ENCODE data around the gene SERPINA3. TPM values are rescaled to one million over a fixed set of nuclear protein-coding genes. Genes with fewer than 3 reads are reported as not detected.

The SERPINA3 gene
- total RNA-seq, 1 donor from 2014 or later, result 1.5 TPM

- DNase-seq (ENCODE audit: low read depth, low spot score), result no peak
These were observed 38.9 kb downstream of the SERPINA3 start for GRCh38 chr14:94650806-94651805.

GRCh38 chr14:94653321-94653720 lies 41.1 kb downstream of the SERPINA3 start:
- DNase-seq (ENCODE audit: low read depth, low spot score), result no peak

- DNase-seq (ENCODE audit: low read depth, low spot score), result no peak
These were observed 42.1 kb downstream of the SERPINA3 start for GRCh38 chr14:94654071-94654861.

GRCh38 chr14:94655169-94655710 lies 43.0 kb downstream of the SERPINA3 start:
- no peak for DNase-seq (ENCODE audit: low read depth, low spot score)

GRCh38 chr14:94656043-94656442 lies 43.9 kb downstream of the SERPINA3 start:
- DNase-seq (ENCODE audit: low read depth, low spot score), result no peak

- DNase-seq (ENCODE audit: low read depth, low spot score), result no peak
These were observed 47.1 kb downstream of the SERPINA3 start for GRCh38 chr14:94659256-94659655.

- DNase-seq (ENCODE audit: low read depth, low spot score), result no peak
These were observed 47.7 kb downstream of the SERPINA3 start for GRCh38 chr14:94659901-94660300.

GRCh38 chr14:94660306-94660946 lies 48.2 kb downstream of the SERPINA3 start:
- DNase-seq (ENCODE audit: low read depth, low spot score), result no peak

- DNase-seq (ENCODE audit: low read depth, low spot score), result no peak
These were observed 51.3 kb downstream of the SERPINA3 start for GRCh38 chr14:94663538-94663937.

- DNase-seq (ENCODE audit: low read depth, low spot score), result peak; percentile 72
These were observed 51.9 kb downstream of the SERPINA3 start for GRCh38 chr14:94663965-94664704.

GRCh38 chr14:94665121-94665520 lies 52.9 kb downstream of the SERPINA3 start:
- peak; percentile 11 for DNase-seq (ENCODE audit: low read depth, low spot score)

GRCh38 chr14:94665544-94665943 lies 53.4 kb downstream of the SERPINA3 start:
- no peak for DNase-seq (ENCODE audit: low read depth, low spot score)

- DNase-seq (ENCODE audit: low read depth, low spot score), result no peak
These were observed 58.6 kb downstream of the SERPINA3 start for GRCh38 chr14:94670692-94671285.

- no peak for DNase-seq (ENCODE audit: low read depth, low spot score)
These were observed 59.8 kb downstream of the SERPINA3 start for GRCh38 chr14:94671870-94672444.

- no peak for DNase-seq (ENCODE audit: low read depth, low spot score)
These were observed 60.9 kb downstream of the SERPINA3 start for GRCh38 chr14:94673071-94673470.

Other genes with a start within 250 kb of the SERPINA3 start
- gene SERPINA2, start 245.7 kb upstream of the SERPINA3 start, total RNA-seq, result not detected in 2 replicates
- not detected in 2 replicates for gene SERPINA1, start 223.8 kb upstream of the SERPINA3 start, total RNA-seq
- gene SERPINA11, start 159.6 kb upstream of the SERPINA3 start, total RNA-seq, result not detected in 2 replicates
- gene SERPINA9, start 136.2 kb upstream of the SERPINA3 start, total RNA-seq, result not detected in 2 replicates
- not detected in 2 replicates for gene SERPINA12, start 102.9 kb upstream of the SERPINA3 start, total RNA-seq
- not detected in 2 replicates for gene SERPINA4, start 50.9 kb upstream of the SERPINA3 start, total RNA-seq
- gene SERPINA5, start 31.0 kb upstream of the SERPINA3 start, total RNA-seq, result 0.67 and 1.3 TPM in 2 replicates
- gene GSC, start 157.7 kb downstream of the SERPINA3 start, total RNA-seq, result not detected in 2 replicates

All from pulmonary artery endothelial cell (primary cell).